H1 (cell line): ENCODE measurements around the gene TCERG1. TPM values are rescaled to one million over a fixed set of nuclear protein-coding genes. Genes with fewer than 3 reads are reported as not detected.

Experiments
- CTCF ChIA-PET: fragments of 300-600 bp; sonication (Branson Sonifier 250); formaldehyde crosslinking; loops from one replicate; lab custom pipeline; 2021; ENCODE audit not compliant: partially characterized antibody; lab: Charles Lee
- POLR2A ChIA-PET: fragments of 300-600 bp; sonication (Branson Sonifier 250); formaldehyde crosslinking; loops from one replicate; lab custom pipeline; 2021; ENCODE audit warnings: inconsistent platforms; ENCODE audit not compliant: partially characterized antibody; lab: Charles Lee
- DNase-seq, 2 experiments: peaks; one replicate each; pipeline versions ENCODE4 v3.0.0 to v3.0.0-alpha.2; 2010 to 2022; ENCODE audit warnings: low spot score in 2 of 2, low read depth in 1 of 2, mixed read lengths in 1 of 2
- FAIRE-seq: peaks from 2 replicates; lab custom pipeline; 2011; peaks lifted over from hg19 to GRCh38; lab: Jason Lieb, UNC
- H2AFZ ChIP-seq: 2 replicates; pipeline ENCODE4 v1.8.1; 2012; ENCODE audit warnings: low read length, inconsistent platforms
- H2AK5ac ChIP-seq: 2 replicates; pipeline ENCODE4 v1.6.1; 2013; ENCODE audit warnings: low read depth, low read length
- H2BK120ac ChIP-seq: replicated peaks from 2 replicates; pipeline ENCODE3; 2013; ENCODE audit warnings: low read depth, low read length, inconsistent platforms
- H2BK12ac ChIP-seq: 2 replicates; pipeline ENCODE4 v1.6.1; 2013; ENCODE audit warnings: low read depth, low read length
- H2BK15ac ChIP-seq: 2 replicates; pipeline ENCODE4 v1.6.1; 2013; ENCODE audit warnings: low read length
- H2BK20ac ChIP-seq: 2 replicates; pipeline ENCODE4 v1.6.1; 2013; ENCODE audit warnings: low read length
- H2BK5ac ChIP-seq: 2 replicates; pipeline ENCODE4 v1.6.1; 2013; ENCODE audit warnings: low read depth, low read length
- H3K14ac ChIP-seq: 2 replicates; pipeline ENCODE4 v1.6.1; 2013; ENCODE audit warnings: inconsistent platforms; ENCODE audit not compliant: insufficient read length
- H3K18ac ChIP-seq: 2 replicates; pipeline ENCODE4 v1.6.1; 2013; ENCODE audit warnings: low read length; ENCODE audit errors: extremely low read depth
- H3K23ac ChIP-seq: 2 replicates; pipeline ENCODE4 v1.6.1; 2013; ENCODE audit warnings: inconsistent platforms; ENCODE audit not compliant: insufficient read length
- H3K23me2 ChIP-seq: 2 replicates; pipeline ENCODE4 v1.6.1; 2013; ENCODE audit warnings: low read depth, low read length
- H3K27ac ChIP-seq: 2 replicates; pipeline ENCODE4 v1.6.1; 2011; ENCODE audit warnings: low read depth, low read length, inconsistent platforms
- H3K27me3 ChIP-seq, 4 experiments: replicated peaks in 1 of 4; 1 replicate in 1 of 4; 2 replicates in 3 of 4; pipeline versions ENCODE4 v1.6.1 to v1.8.1; 2011 to 2013; ENCODE audit warnings: low read length in 3 of 4, mild to moderate bottlenecking in 3 of 4, inconsistent platforms in 2 of 4, mixed read lengths in 2 of 4, moderate library complexity in 1 of 4; ENCODE audit not compliant: control insufficient read depth in 3 of 4, insufficient read depth in 3 of 4; ENCODE audit errors: extremely low read depth in 1 of 4
- H3K36me3 ChIP-seq, 4 experiments: 2 replicates each; pipeline versions ENCODE4 v1.6.1 to v1.8.1; 2011 to 2013; ENCODE audit warnings: mild to moderate bottlenecking in 4 of 4, low read length in 3 of 4, moderate library complexity in 2 of 4, control low read depth in 1 of 4, inconsistent platforms in 1 of 4; ENCODE audit not compliant: insufficient read depth in 4 of 4, control insufficient read depth in 2 of 4
- H3K4ac ChIP-seq: replicated peaks from 2 replicates; pipeline ENCODE3; 2013; ENCODE audit warnings: low read length, low read depth, mixed read lengths, inconsistent platforms; ENCODE audit not compliant: insufficient read length
- H3K4me1 ChIP-seq, 4 experiments: replicated peaks in 1 of 4; 1 replicate in 1 of 4; 2 replicates in 3 of 4; pipeline versions ENCODE4 v1.6.1 to v1.8.1; 2011 to 2013; ENCODE audit warnings: low read length in 3 of 4, inconsistent platforms in 2 of 4, mixed read lengths in 1 of 4; ENCODE audit not compliant: insufficient read depth in 4 of 4, control insufficient read depth in 3 of 4
- H3K4me2 ChIP-seq, 2 experiments: 2 replicates each; pipeline versions ENCODE4 v1.6.1 to v1.8.1; 2011 to 2013; ENCODE audit warnings: low read depth in 2 of 2, low read length in 2 of 2, control low read depth in 1 of 2, inconsistent platforms in 1 of 2, mild to moderate bottlenecking in 1 of 2; ENCODE audit not compliant: insufficient read depth in 1 of 2
- H3K4me3 ChIP-seq, 4 experiments: fragments of 200-600, 300-600 bp in 1 of 4; sonication (generic), shearing (Covaris generic), sonication (Bioruptor Twin) in 1 of 4; 2 replicates each; pipeline versions ENCODE4 v1.5.1 to v1.8.1; 2011 to 2016; ENCODE audit warnings: low read length in 4 of 4, low read depth in 3 of 4, control low read depth in 2 of 4, inconsistent platforms in 2 of 4, mild to moderate bottlenecking in 2 of 4, mixed read lengths in 1 of 4, moderate library complexity in 1 of 4; ENCODE audit not compliant: insufficient read depth in 2 of 4; ENCODE audit errors: extremely low read depth in 1 of 4
- H3K56ac ChIP-seq: replicated peaks from 2 replicates; pipeline ENCODE3; 2013; ENCODE audit warnings: low read depth, mild to moderate bottlenecking, mixed read lengths, low read length, inconsistent platforms; ENCODE audit not compliant: insufficient read length
- H3K79me1 ChIP-seq: 2 replicates; pipeline ENCODE4 v1.6.1; 2013; ENCODE audit warnings: low read depth, low read length, control low read depth
- H3K79me2 ChIP-seq, 2 experiments: 2 replicates each; pipeline versions ENCODE4 v1.6.1 to v1.8.1; 2012 to 2013; ENCODE audit warnings: low read length in 2 of 2, mild to moderate bottlenecking in 2 of 2, inconsistent platforms in 1 of 2; ENCODE audit not compliant: insufficient read depth in 2 of 2, control insufficient read depth in 1 of 2
- H3K9ac ChIP-seq, 4 experiments: replicated peaks in 1 of 4; 1 replicate in 1 of 4; 2 replicates in 3 of 4; pipeline versions ENCODE4 v1.6.1 to v1.8.1; 2011 to 2013; ENCODE audit warnings: low read depth in 3 of 4, low read length in 3 of 4, control low read depth in 2 of 4, mild to moderate bottlenecking in 2 of 4, moderate library complexity in 2 of 4, inconsistent platforms in 1 of 4; ENCODE audit errors: extremely low read depth in 1 of 4
- H3K9me3 ChIP-seq, 2 experiments: 2 replicates each; pipeline versions ENCODE4 v1.6.1 to v1.8.1; 2012 to 2013; ENCODE audit warnings: mild to moderate bottlenecking in 2 of 2, moderate library complexity in 2 of 2, control low read depth in 1 of 2, inconsistent platforms in 1 of 2, low read depth in 1 of 2, low read length in 1 of 2, mixed read lengths in 1 of 2; ENCODE audit not compliant: insufficient read depth in 2 of 2
- H4K20me1 ChIP-seq, 2 experiments: replicated peaks in 1 of 2; 2 replicates each; pipeline versions ENCODE3 to v1.8.1; 2011 to 2013; ENCODE audit warnings: inconsistent platforms in 2 of 2, low read length in 2 of 2, mild to moderate bottlenecking in 1 of 2; ENCODE audit not compliant: insufficient read depth in 2 of 2, control insufficient read depth in 1 of 2
- H4K5ac ChIP-seq: 2 replicates; pipeline ENCODE4 v1.6.1; 2013; ENCODE audit warnings: low read length, low read depth, mixed read lengths, inconsistent platforms; ENCODE audit not compliant: insufficient read length
- H4K8ac ChIP-seq: 2 replicates; pipeline ENCODE4 v1.8.0; 2013; ENCODE audit warnings: mild to moderate bottlenecking, moderate library complexity, low read length, inconsistent platforms; ENCODE audit not compliant: insufficient read depth; ENCODE audit errors: extremely low read depth
- H4K91ac ChIP-seq: replicated peaks from 2 replicates; pipeline ENCODE3; 2013; ENCODE audit warnings: low read length, mixed read lengths, inconsistent platforms; ENCODE audit not compliant: insufficient read length
- CTBP2 ChIP-seq: IDR thresholded peaks from 2 replicates; pipeline ENCODE4 v1.7.0; 2011; ENCODE audit warnings: borderline replicate concordance, mild to moderate bottlenecking, moderate library complexity, mixed read lengths, low read length; ENCODE audit not compliant: insufficient read depth, insufficient read length
- EGR1 ChIP-seq: IDR thresholded peaks from 2 replicates; pipeline ENCODE4 v1.6.1; 2011; ENCODE audit warnings: low read depth, low read length, borderline replicate concordance
- SIRT6 ChIP-seq: IDR thresholded peaks from one replicate; pipeline ENCODE4 v1.7.1; 2012; ENCODE audit warnings: low read length, inconsistent platforms
- SRF ChIP-seq: IDR thresholded peaks from 2 replicates; pipeline ENCODE4 v1.6.1; 2011; ENCODE audit warnings: mild to moderate bottlenecking, low read depth, low read length, moderate library complexity
- ZNF274 ChIP-seq: IDR thresholded peaks from 2 replicates; pipeline ENCODE4 v1.7.0; 2012; ENCODE audit warnings: low read length, borderline replicate concordance; ENCODE audit errors: extremely low read depth
- WGBS, 2 experiments: shearing (Covaris generic) in 1 of 2; methylation state at CpG; one replicate each; pipeline versions ENCODE4 v1.1.6 to v1.1.7; 2013 to 2015; ENCODE audit warnings: low lambda C conversion rate in 2 of 2, mixed read lengths in 2 of 2, inconsistent platforms in 1 of 2, low coverage in 1 of 2, missing lambda C conversion rate in 1 of 2; ENCODE audit not compliant: insufficient replicate concordance in 2 of 2, insufficient coverage in 1 of 2, insufficient read length in 1 of 2; ENCODE audit errors: extremely low coverage in 1 of 2, missing lambda C conversion rate in 1 of 2; 5-methylcytosine and 5-hydroxymethylcytosine counted together
- polyA plus RNA-seq, 7 experiments: library from polyadenylated mRNA; depleted of rRNA in 3 of 7; stranded (reverse) in 5 of 7; unstranded in 2 of 7; fragments of >200 nt in 5 of 7; fragments of 200-250 nt in 2 of 7; gene quantifications; 1 replicate in 5 of 7; 2 replicates in 1 of 7; 4 replicates in 1 of 7; pipeline versions ENCODE4 v1.2.1 to v1.2.3, GENCODE V29; 2011 to 2013; ENCODE audit warnings: missing spikeins in 2 of 7, mixed read lengths in 2 of 7
- total RNA-seq: library from RNA; stranded (reverse); fragmentation: NEBNext Ultra II Directional; extraction: Animal tissue kit (Norgen Biotek cat#: 25700); gene quantifications from 2 replicates; pipeline ENCODE4 v1.2.1, GENCODE V29; 2021

The TCERG1 gene
- total and polyA plus RNA-seq, 2 of the 8 experiments (the other 6 are each of a cell fraction or from before 2014, with no cell fraction given), result 105 to 122 TPM

GRCh38 chr5:146482775-146483174 lies 35.6 kb downstream of the TCERG1 start:
- no peak for FAIRE-seq
- POLR2A ChIA-PET, result no interaction called here
- TF ChIP-seq CTBP2 (no peak), EGR1 (no peak), SRF (no peak), SIRT6 (no peak), ZNF274 (no peak)

More at GRCh38 chr5:146482775-146483174, 35.6 kb downstream of the TCERG1 start:
- WGBS, 2 experiments, result 96% methylated on average over 2 of the region's 2 CpGs; no CpG with 5 or more reads in 1 of the 2 experiments
- Histone ChIP-seq H2BK120ac (no peak overlapping the region), H4K20me1 (peaks cover 2 to 4% of the 10 kb centered on the region in 2 experiments), H3K14ac (no peak overlapping the region), H2BK12ac (no peak overlapping the region), H3K4ac (no peak overlapping the region), H4K8ac (no peak overlapping the region; the same call in 1 of the 2 replicates), H3K9me3 (no peaks in the 10 kb centered on the region), H2AFZ (no peak overlapping the region), H2AK5ac (no peak overlapping the region), H4K91ac (no peak overlapping the region), H3K9ac (no peak overlapping the region), H3K79me1 (no peaks in the 10 kb centered on the region), H3K79me2 (no peaks in the 10 kb centered on the region), H4K5ac (no peak overlapping the region), H3K27ac (no peak overlapping the region), H2BK15ac (no peak overlapping the region), H3K4me2 (no peak overlapping the region), H3K36me3 (peaks cover 2 to 79% (median 42%) of the 10 kb centered on the region in 4 experiments; a peak in 7 of 8 replicates), H3K4me3 (no peak overlapping the region), H3K4me1 (no peaks in the 10 kb centered on the region), H3K56ac (no peak overlapping the region), H3K23me2 (no peaks in the 10 kb centered on the region), H3K23ac (no peak overlapping the region), H3K18ac (no peak overlapping the region), H2BK20ac (no peak overlapping the region), H2BK5ac (no peak overlapping the region), H3K27me3 (no peaks in the 10 kb centered on the region)
- CTCF ChIA-PET, result no interaction called here
- no peak for DNase-seq
